B cell (primary cell): ENCODE data around the gene AIFM1. TPM values are rescaled to one million over a fixed set of nuclear protein-coding genes. Genes with fewer than 3 reads are reported as not detected.

Source experiments
- ATAC-seq: fragments of 200-7000 bp; cut with Tn5 transposase; one replicate; pipeline ENCODE4 v1.10.0; 2021; ENCODE audit warnings: low read depth, mild to moderate bottlenecking, moderate number of reproducible peaks, moderate library complexity
- CTCF ChIA-PET: fragments of 350-600 bp; sonication (Branson Sonifier 250); formaldehyde crosslinking; loops from one replicate; lab custom pipeline; 2021; ENCODE audit warnings: antibody characterized with exemption, inconsistent platforms; lab: Charles Lee
- POLR2A ChIA-PET: fragments of 350-600 bp; sonication (Branson Sonifier 250); formaldehyde crosslinking; loops from one replicate; lab custom pipeline; 2021; ENCODE audit warnings: antibody characterized with exemption; lab: Charles Lee
- DNase-seq: peaks from one replicate; pipeline ENCODE4 v3.0.0; 2013
- H2AFZ ChIP-seq: 2 replicates; pipeline ENCODE4 v1.6.1; 2012; ENCODE audit warnings: mild to moderate bottlenecking, low read depth, low read length; ENCODE audit not compliant: insufficient read depth, poor library complexity, severe bottlenecking
- H3K27ac ChIP-seq, 2 donors: 1 replicate in 1 of 2; 2 replicates in 1 of 2; pipeline ENCODE4 v1.5.1; 2012 to 2013; ENCODE audit warnings: low read length in 2 of 2, mild to moderate bottlenecking in 2 of 2, moderate library complexity in 1 of 2
- H3K27me3 ChIP-seq, 4 experiments: fragments of 200-600 bp in 1 of 4; sonication (generic) in 1 of 4; replicated peaks in 1 of 4; 1 replicate in 2 of 4; 2 replicates in 2 of 4; pipeline versions ENCODE4 v1.6.1 to v1.7.0; 2013 to 2016; ENCODE audit warnings: low read length in 3 of 4, mild to moderate bottlenecking in 2 of 4, mixed read lengths in 1 of 4, moderate library complexity in 1 of 4; ENCODE audit not compliant: insufficient read depth in 4 of 4, control insufficient read depth in 3 of 4; ENCODE audit errors: control extremely low read depth in 1 of 4
- H3K36me3 ChIP-seq, 2 experiments: replicated peaks in 1 of 2; 1 replicate in 1 of 2; 2 replicates in 1 of 2; pipeline versions ENCODE4 v1.6.1 to v1.7.1; 2013; ENCODE audit warnings: low read length in 1 of 2; ENCODE audit not compliant: insufficient read depth in 2 of 2, control insufficient read depth in 1 of 2; ENCODE audit errors: control extremely low read depth in 1 of 2, extremely low read depth in 1 of 2
- H3K4me1 ChIP-seq, 2 donors: fragments of 200-600 bp in 1 of 2; sonication (generic) in 1 of 2; 1 replicate in 1 of 2; 2 replicates in 1 of 2; pipeline versions ENCODE4 v1.5.1 to v1.6.1; 2013 to 2017; ENCODE audit warnings: low read length in 2 of 2; ENCODE audit not compliant: control insufficient read depth in 2 of 2, insufficient read depth in 2 of 2
- H3K4me2 ChIP-seq: replicated peaks from 2 replicates; pipeline ENCODE3; 2012; ENCODE audit warnings: mild to moderate bottlenecking, low read depth, low read length; ENCODE audit not compliant: poor library complexity, severe bottlenecking
- H3K4me3 ChIP-seq, 5 experiments: fragments of 200-600 bp in 1 of 5; sonication (generic) in 1 of 5; 1 replicate in 3 of 5; 2 replicates in 2 of 5; pipeline versions ENCODE4 v1.5.1 to v1.7.0; 2011 to 2016; ENCODE audit warnings: low read length in 4 of 5, mild to moderate bottlenecking in 4 of 5, low read depth in 2 of 5, control low read depth in 1 of 5, moderate library complexity in 1 of 5; ENCODE audit not compliant: insufficient read depth in 1 of 5; ENCODE audit errors: control extremely low read depth in 1 of 5, extremely low read depth in 1 of 5
- H3K79me2 ChIP-seq: fragments of 200-600 bp; sonication (generic); one replicate; pipeline ENCODE4 v1.6.0; 2016; ENCODE audit warnings: low read length; ENCODE audit not compliant: control insufficient read depth, insufficient read depth
- H3K9ac ChIP-seq: fragments of 200-600 bp; sonication (generic); 2 replicates; pipeline ENCODE4 v1.6.1; 2017; ENCODE audit warnings: mild to moderate bottlenecking, low read length, moderate library complexity
- H3K9me3 ChIP-seq, 3 donors: one replicate each; pipeline versions ENCODE4 v1.6.1 to v1.7.1; 2013; ENCODE audit warnings: low read length in 2 of 3; ENCODE audit not compliant: control insufficient read depth in 2 of 3, insufficient read depth in 1 of 3; ENCODE audit errors: control extremely low read depth in 1 of 3
- H4K20me1 ChIP-seq: 2 replicates; pipeline ENCODE4 v1.6.0; 2012; ENCODE audit warnings: mild to moderate bottlenecking, low read length; ENCODE audit not compliant: insufficient read depth, control insufficient read depth, poor library complexity, severe bottlenecking
- H3K27ac Mint-ChIP-seq: one replicate; pipeline ENCODE4 v1.8.0; 2021; ENCODE audit warnings: mixed read lengths
- H3K27me3 Mint-ChIP-seq: one replicate; pipeline ENCODE4 v1.8.0; 2021; ENCODE audit warnings: mixed read lengths
- H3K4me1 Mint-ChIP-seq: one replicate; pipeline ENCODE4 v1.8.0; 2021; ENCODE audit warnings: mixed read lengths
- H3K4me3 Mint-ChIP-seq: one replicate; pipeline ENCODE4 v1.8.0; 2021; ENCODE audit warnings: mixed read lengths
- H3K9me3 Mint-ChIP-seq: one replicate; pipeline ENCODE4 v1.8.0; 2022; ENCODE audit warnings: mixed read lengths; ENCODE audit not compliant: insufficient read depth
- CTCF ChIP-seq: fragments of 200-600 bp; IDR thresholded peaks from one replicate; pipeline ENCODE4 v1.8.0; 2022; ENCODE audit warnings: antibody characterized with exemption, mild to moderate bottlenecking
- EZH2 ChIP-seq: IDR thresholded peaks from 2 replicates; pipeline ENCODE4 v1.6.1; 2012; ENCODE audit warnings: borderline replicate concordance, low read depth, mild to moderate bottlenecking, moderate library complexity, low read length; ENCODE audit not compliant: insufficient read depth, poor library complexity, severe bottlenecking
- WGBS: methylation state at CpG from one replicate; pipeline ENCODE4 v1.1.5; 2013; ENCODE audit warnings: missing lambda C conversion rate; ENCODE audit not compliant: insufficient coverage; 5-methylcytosine and 5-hydroxymethylcytosine counted together
- intact Hi-C: fragments of 100-400 bp; cut with micrococcal nuclease; formaldehyde crosslinking; loops from one replicate; pipeline ENCODE4 v1.10.0; 2022
- polyA plus RNA-seq: library from polyadenylated mRNA; depleted of rRNA; stranded (reverse); fragments of >200 nt; gene quantifications from 2 replicates; pipeline ENCODE4 v1.2.3, GENCODE V29; 2012
- total RNA-seq, 2 donors: library from RNA; stranded (reverse); fragments of 120-200 nt in 1 of 2; gene quantifications; 1 replicate in 1 of 2; 2 replicates in 1 of 2; pipeline versions ENCODE4 v1.2.3 to v1.2.4, GENCODE V29; 2013 to 2022

Gene AIFM1
- total and polyA plus RNA-seq, 2 donors (not counting 1 experiment from before 2014, with no cell fraction given), result 11.4 to 15.9 TPM

- CTCF ChIA-PET, result interaction anchor here (1.2 kb wide), 1 partner anchor 27 kb away, joined by 3 read pairs; no protein-coding TSS in a partner anchor
- Histone ChIP-seq H3K9ac (peak overlapping the region; percentile 71), H3K4me2 (peak overlapping the region; percentile 73), H3K4me1 (peaks cover 13 to 21% of the 10 kb centered on the region in 2 donors), H3K27me3 (no peaks in the 10 kb centered on the region), H3K79me2 (peaks cover 13% of the 10 kb centered on the region), H2AFZ (peak overlapping the region; percentile 78), H3K9me3 (no peaks in the 10 kb centered on the region), H3K27ac (peak overlapping the region; percentile 54 to 77), H4K20me1 (no peaks in the 10 kb centered on the region), H3K4me3 (peak overlapping the region; percentile 61 to 76 (median 66)), H3K36me3 (peaks cover 0 to 2% of the 10 kb centered on the region in 2 experiments)
- peak overlapping the region; percentile 96 for H3K27ac Mint-ChIP-seq
- intact Hi-C loops, result loop anchor here (5.0 kb wide), 2 partner anchors 84 to 736 kb away; partner anchors contain the start of gene ENOX2
- POLR2A ChIA-PET, result no interaction called here
- DNase-seq (no peak), ATAC-seq (no peak)
- peak overlapping the region; percentile 95 for H3K4me3 Mint-ChIP-seq
- no peaks in the 10 kb centered on the region for H3K27me3 Mint-ChIP-seq
- peaks cover 32% of the 10 kb centered on the region for H3K4me1 Mint-ChIP-seq
- no CpG with 5 or more reads among the region's 4 CpGs for WGBS
- no peaks in the 10 kb centered on the region for H3K9me3 Mint-ChIP-seq
- no peak for TF ChIP-seq CTCF
- TF ChIP-seq EZH2, result no peak
Measured at GRCh38 chrX:130166503-130166777, 799 bp upstream of the AIFM1 start.

DNA sequence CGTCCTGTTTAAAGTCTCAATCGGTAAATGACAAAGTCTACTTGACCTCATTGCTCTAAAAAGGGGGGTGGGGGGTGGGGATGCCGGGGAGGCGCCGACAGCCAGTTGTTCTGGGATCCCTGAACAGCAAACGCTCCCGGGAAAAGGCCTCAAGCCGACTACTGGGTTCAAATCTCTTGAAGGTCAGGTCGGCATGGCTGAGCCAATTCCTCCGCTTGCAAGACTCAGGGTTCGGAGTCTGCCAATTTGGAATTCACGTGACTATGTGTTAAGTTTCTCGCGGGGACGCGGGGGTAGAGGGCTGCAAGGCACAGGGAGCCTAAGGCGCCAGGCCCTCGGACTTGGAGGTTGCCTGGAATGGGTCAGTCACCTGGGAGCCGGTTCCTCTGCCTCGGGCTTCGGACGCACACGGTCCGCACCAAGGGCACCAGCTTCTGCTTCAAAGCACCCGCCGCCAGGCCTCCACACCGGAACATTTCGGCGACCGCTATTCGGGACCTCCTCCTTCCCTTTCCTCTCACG, 399 bp downstream of the AIFM1 start:
- H3K4me3 Mint-ChIP-seq, result peak overlapping the region; percentile 95
- H3K4me1 Mint-ChIP-seq, result peaks cover 26% of the 10 kb centered on the region
- peak overlapping the region; percentile 15 to 69 (median 63) for H3K4me3 ChIP-seq
- ChIA-PET CTCF (interaction anchor here (0.7 to 2.3 kb wide), 8 partner anchors 11 to 385 kb away, joined by 3 to 8 read pairs (median 4); partner anchors contain the start of gene SASH3), POLR2A (interaction anchor here (0.9 to 1.1 kb wide), 3 partner anchors 11 to 234 kb away, joined by 3 to 4 read pairs (median 4); no protein-coding TSS in a partner anchor)
- no peak for TF ChIP-seq EZH2
- no peak for TF ChIP-seq CTCF
- H3K9me3 Mint-ChIP-seq, result no peaks in the 10 kb centered on the region
- H2AFZ ChIP-seq, result peak overlapping the region; percentile 78
- WGBS, result 1% methylated on average over 23 of the region's 32 CpGs
- H3K27ac ChIP-seq, result peak overlapping the region; percentile 54 to 77
- no peaks in the 10 kb centered on the region for H3K9me3 ChIP-seq
- intact Hi-C loops, result loop anchor here (2.0 to 5.0 kb wide), 3 partner anchors 44 to 737 kb away; partner anchors contain the start of gene ENOX2
- H3K9ac ChIP-seq, result peak overlapping the region; percentile 71
- no peak for DNase-seq
- H3K4me1 ChIP-seq, result peaks cover 13 to 17% of the 10 kb centered on the region in 2 donors
- H3K4me2 ChIP-seq, result peak overlapping the region; percentile 73
- H3K27me3 ChIP-seq, result no peaks in the 10 kb centered on the region
- H3K79me2 ChIP-seq, result peaks cover 14% of the 10 kb centered on the region
- H3K27ac Mint-ChIP-seq, result peak overlapping the region; percentile 96
- H3K27me3 Mint-ChIP-seq, result no peaks in the 10 kb centered on the region
- no peaks in the 10 kb centered on the region for H4K20me1 ChIP-seq
- peaks cover 0 to 2% of the 10 kb centered on the region in 2 experiments for H3K36me3 ChIP-seq
- no peak for ATAC-seq
